Kidney epithelial cell (primary cell): Measurements from ENCODE around the gene ICA1. TPM values are rescaled to one million over a fixed set of nuclear protein-coding genes. Genes with fewer than 3 reads are reported as not detected.

Experiments
- DNase-seq: peaks from one replicate; pipeline ENCODE4 v3.0.0-alpha.2; 2010; ENCODE audit warnings: low read depth
- H3K27me3 ChIP-seq: 2 replicates; pipeline ENCODE4 v1.6.0; 2011; ENCODE audit warnings: low read length; ENCODE audit not compliant: control insufficient read depth, insufficient read depth
- H3K36me3 ChIP-seq: 2 replicates; pipeline ENCODE4 v1.5.1; 2011; ENCODE audit warnings: low read length; ENCODE audit not compliant: control insufficient read depth, insufficient read depth
- H3K4me3 ChIP-seq: 2 replicates; pipeline ENCODE4 v1.5.1; 2011; ENCODE audit warnings: low read depth, mild to moderate bottlenecking, control low read depth, low read length
- total RNA-seq: library from RNA; depleted of rRNA; stranded (reverse); fragments of >200 nt; gene quantifications from 2 replicates; pipeline ENCODE4 v1.2.3, GENCODE V29; 2015
- TF ChIP-seq, protein P1 (sequence below): IDR thresholded peaks from 2 replicates; pipeline ENCODE4 v1.5.1; 2011; ENCODE audit warnings: mild to moderate bottlenecking, moderate library complexity, low read length, control low read depth, inconsistent platforms; ENCODE audit not compliant: insufficient read depth, poor library complexity, severe bottlenecking

Gene ICA1
- total RNA-seq, 1 donor from 2014 or later: 20.7 TPM

- Histone ChIP-seq H3K36me3 (no peaks in the 10 kb centered on the region), H3K4me3 (no peak overlapping the region), H3K27me3 (no peaks in the 10 kb centered on the region)
- DNase-seq: no peak
- TF ChIP-seq, protein P1, sequence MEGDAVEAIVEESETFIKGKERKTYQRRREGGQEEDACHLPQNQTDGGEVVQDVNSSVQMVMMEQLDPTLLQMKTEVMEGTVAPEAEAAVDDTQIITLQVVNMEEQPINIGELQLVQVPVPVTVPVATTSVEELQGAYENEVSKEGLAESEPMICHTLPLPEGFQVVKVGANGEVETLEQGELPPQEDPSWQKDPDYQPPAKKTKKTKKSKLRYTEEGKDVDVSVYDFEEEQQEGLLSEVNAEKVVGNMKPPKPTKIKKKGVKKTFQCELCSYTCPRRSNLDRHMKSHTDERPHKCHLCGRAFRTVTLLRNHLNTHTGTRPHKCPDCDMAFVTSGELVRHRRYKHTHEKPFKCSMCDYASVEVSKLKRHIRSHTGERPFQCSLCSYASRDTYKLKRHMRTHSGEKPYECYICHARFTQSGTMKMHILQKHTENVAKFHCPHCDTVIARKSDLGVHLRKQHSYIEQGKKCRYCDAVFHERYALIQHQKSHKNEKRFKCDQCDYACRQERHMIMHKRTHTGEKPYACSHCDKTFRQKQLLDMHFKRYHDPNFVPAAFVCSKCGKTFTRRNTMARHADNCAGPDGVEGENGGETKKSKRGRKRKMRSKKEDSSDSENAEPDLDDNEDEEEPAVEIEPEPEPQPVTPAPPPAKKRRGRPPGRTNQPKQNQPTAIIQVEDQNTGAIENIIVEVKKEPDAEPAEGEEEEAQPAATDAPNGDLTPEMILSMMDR: no peak
These were observed 120.9 kb downstream of the ICA1 start for GRCh38 chr7:8141070-8141469.

- DNase-seq: no peak
- Histone ChIP-seq H3K36me3 (no peaks in the 10 kb centered on the region), H3K4me3 (no peak overlapping the region), H3K27me3 (no peaks in the 10 kb centered on the region)
- TF ChIP-seq, protein P1: no peak
These were observed 125.8 kb downstream of the ICA1 start for GRCh38 chr7:8136051-8136730.

- no peaks in the 10 kb centered on the region for H3K36me3 ChIP-seq
- TF ChIP-seq, protein P1: no peak
- H3K4me3 ChIP-seq: no peak overlapping the region
- no peak for DNase-seq
- no peaks in the 10 kb centered on the region for H3K27me3 ChIP-seq
These were observed 126.5 kb downstream of the ICA1 start for GRCh38 chr7:8135417-8135816.

DNA sequence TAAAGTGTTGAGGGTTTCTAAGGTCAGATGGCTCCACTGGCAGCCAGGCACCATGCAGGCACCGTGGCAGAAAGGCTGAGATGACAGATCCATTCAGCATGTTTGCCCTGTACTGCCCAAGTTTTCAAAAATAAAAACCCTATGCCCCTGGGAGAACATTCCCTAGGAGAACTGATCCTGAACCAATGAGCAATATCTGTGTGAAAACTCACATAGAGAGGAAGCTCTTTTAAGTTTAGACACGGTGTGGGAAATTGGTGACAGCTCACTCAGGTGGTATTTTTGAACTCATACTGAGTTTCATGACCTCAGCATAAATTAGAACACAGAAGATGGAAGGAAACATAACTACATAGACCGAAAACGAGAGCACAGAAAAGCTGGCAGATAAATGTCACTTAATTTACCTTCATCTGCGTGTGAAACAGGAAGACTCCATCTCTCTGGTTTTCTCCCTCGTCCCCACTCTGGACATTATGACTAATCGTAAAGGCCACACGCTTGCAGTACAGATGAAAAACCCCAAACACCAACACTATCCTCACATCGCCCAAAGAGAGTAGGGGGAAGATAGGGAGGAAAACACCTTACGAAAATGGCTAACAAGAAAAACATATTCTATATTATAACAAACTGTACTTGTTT lies 127.8 kb downstream of the ICA1 start:
- no peaks in the 10 kb centered on the region for H3K27me3 ChIP-seq
- no peak overlapping the region for H3K4me3 ChIP-seq
- no peaks in the 10 kb centered on the region for H3K36me3 ChIP-seq
- TF ChIP-seq, protein P1: no peak
- DNase-seq: peak; percentile 91

GRCh38 chr7:8133188-8133848 lies 128.6 kb downstream of the ICA1 start:
- peak; percentile 56 for DNase-seq
- Histone ChIP-seq H3K36me3 (no peaks in the 10 kb centered on the region), H3K27me3 (no peaks in the 10 kb centered on the region), H3K4me3 (no peak overlapping the region)
- TF ChIP-seq, protein P1: no peak
